ENCODE measurements around the gene FGF14.

The FGF14 gene

GRCh38 chr13:101967781-101968180 lies 434.1 kb downstream of the FGF14 start:
- no peak for DNase-seq

- DNase-seq = no peak
Measured at GRCh38 chr13:101967216-101967615, 434.6 kb downstream of the FGF14 start.

GRCh38 chr13:101965096-101965495 lies 436.8 kb downstream of the FGF14 start:
- no peak for DNase-seq

- no peak for DNase-seq
Measured at GRCh38 chr13:101959016-101959415, 442.8 kb downstream of the FGF14 start.

DNA sequence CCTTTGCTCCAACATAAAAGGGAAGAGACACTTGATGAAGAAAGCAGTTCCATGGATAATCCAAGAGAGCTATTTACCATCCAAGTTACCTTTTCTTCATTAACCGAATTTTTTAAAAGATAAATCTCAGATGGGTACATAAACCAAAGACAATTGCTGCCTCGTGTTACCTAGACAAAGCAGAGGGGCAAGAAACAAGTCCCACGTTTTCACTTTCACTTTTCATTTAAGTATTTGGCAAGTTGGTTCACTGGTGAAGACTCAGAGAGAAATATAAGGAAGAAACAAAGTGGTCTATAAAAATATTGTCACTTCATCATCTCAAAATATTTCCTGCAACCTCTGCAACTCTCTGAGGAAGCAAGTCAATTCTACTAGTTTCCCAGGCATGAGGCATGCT lies 446.1 kb downstream of the FGF14 start:
- no peak for DNase-seq

DNA sequence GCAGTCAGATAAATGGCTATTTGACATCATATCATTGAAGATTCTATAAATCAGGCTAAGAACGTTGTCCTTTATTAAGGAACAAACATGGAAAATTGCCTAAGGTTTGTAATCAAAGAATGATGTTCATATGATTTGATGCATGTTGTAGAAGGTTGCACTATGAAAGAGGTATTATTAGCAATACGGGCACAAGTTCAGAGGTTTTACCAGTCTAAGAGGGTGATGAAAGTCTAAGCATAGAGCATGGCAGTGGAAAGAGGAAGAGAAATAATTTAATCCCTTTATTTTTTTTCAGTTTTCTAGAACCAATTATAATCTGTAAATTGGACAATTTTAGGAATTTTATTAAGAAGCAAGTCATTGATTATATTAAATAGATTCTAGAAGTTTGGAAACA lies 450.7 kb downstream of the FGF14 start:
- DNase-seq = no peak

DNA sequence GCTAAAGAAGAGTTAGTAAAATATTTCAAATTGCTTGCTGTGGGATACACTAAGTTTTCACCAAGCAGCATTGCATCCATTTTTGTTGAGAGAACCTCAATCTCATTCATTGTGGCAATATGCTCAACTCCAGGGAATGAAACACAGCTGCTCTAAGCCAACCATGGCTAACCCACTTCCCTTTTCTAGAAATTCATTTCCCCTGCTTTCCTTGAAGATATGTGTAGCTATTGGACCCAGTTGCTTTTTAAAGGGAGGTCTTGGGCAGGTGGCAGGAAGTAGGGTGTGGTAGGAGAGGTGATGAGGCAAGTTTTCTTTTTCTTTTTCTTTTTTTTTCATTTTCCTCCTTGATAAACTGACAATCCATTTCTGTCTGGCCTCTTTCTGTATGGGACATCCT lies 452.2 kb downstream of the FGF14 start:
- DNase-seq = no peak

DNA sequence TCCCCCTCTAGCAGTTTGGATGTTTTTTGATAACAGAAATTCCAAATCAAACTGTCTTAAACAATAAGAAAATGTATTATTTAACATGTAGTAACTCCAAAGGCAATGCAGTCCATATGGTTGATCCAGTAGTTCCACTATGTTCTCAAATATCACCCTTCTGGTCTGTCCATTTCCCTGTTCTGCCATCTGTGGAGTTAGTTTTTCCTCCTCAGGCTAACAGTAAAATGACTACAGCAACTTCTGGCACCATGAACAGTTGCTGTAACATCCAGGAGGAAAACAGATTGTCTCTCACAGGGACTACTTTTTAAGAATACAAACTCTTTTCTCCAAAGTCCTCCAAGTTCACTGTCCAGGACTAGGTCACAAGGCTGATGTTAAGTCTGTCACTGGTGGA lies 455.4 kb downstream of the FGF14 start:
- DNase-seq = no peak

DNA sequence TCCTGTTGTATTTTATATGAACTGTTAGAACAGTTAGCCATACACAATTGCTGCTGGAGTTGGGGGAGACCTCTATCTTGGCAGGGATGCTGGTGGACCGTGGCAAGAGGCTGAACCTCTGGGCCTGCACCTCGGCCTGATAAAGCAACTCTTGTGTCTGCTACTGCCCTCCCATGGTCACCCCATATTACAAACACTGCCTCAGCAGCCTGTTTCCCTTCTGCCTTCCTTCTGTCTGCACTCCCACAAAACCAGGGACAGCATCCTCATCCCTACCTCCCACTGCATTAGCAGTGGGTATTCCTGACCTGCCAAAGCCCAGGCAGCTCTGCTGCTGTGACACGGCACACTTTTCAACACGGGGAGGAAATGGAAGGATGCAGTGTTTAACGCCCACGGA lies 456.4 kb downstream of the FGF14 start:
- no peak for DNase-seq

- no peak for DNase-seq
Measured at GRCh38 chr13:101944521-101944920, 457.3 kb downstream of the FGF14 start.

DNA sequence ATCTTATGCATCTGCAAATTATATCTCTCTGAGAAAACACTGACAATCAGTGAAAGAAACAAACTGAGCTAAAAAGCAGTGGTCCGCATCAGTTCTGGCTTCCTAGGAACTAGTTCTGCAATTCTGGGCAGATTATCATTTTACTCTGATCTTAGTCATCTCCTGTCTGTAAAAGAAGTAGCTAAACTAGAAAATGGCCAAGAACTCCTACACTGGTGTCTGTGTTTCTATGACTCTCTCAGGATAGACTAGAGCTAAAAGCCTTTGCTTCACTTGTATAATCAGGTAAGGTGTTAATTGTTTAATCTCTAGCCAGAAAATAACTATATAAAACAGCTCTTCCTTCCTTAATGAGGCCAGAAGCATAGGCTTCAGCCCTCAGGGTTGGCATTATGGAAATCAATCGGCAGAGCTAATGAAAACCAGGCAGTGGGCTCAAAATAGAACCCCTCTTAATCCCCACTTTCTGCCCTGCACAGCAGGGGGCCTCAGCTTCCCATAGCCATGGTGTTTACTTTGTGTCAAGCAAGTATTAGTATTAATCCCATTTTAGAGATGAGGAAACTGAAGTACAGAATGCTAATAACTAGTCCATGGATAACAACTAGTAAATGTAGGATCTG lies 459.2 kb downstream of the FGF14 start:
- DNase-seq = peak in 1 of 2 donors; percentile 26

GRCh38 chr13:101942038-101942437 lies 459.8 kb downstream of the FGF14 start:
- peak in 1 of 2 donors; percentile 73 for DNase-seq

DNA sequence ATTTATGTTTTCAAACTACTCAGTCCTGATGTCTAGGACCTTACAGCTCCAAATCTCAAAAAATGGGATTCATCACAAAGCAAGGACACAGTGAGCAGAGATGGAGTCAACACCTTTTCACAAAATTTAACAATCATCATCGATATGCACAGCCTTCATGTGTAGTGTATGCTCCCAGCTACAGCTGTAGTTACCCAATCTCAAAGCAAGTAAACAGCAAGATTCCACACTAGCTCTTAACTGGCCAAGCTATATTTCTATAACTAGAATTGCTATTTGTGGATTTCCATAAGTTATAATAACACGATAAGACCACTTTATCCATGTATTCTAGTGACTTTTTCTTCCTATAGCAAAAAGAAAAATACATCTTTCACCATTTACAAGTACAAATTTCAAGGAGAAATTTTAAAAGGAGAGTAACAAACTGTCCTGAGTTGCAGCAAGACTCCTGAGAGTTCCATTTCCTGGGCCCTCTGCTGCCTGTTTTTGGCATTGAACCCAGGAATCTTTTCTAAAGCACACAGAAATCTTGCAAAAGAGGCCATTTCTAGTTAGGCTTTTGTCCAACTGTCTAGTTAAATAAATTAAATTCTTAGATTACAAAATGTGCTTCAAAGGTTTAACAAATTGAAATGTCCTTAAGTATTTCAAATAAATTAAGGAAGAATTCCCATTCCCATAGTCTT lies 460.6 kb downstream of the FGF14 start:
- DNase-seq = no peak

GRCh38 chr13:101939370-101939769 lies 462.5 kb downstream of the FGF14 start:
- no peak for DNase-seq

GRCh38 chr13:101935828-101936227 lies 466.0 kb downstream of the FGF14 start:
- no peak for DNase-seq

DNA sequence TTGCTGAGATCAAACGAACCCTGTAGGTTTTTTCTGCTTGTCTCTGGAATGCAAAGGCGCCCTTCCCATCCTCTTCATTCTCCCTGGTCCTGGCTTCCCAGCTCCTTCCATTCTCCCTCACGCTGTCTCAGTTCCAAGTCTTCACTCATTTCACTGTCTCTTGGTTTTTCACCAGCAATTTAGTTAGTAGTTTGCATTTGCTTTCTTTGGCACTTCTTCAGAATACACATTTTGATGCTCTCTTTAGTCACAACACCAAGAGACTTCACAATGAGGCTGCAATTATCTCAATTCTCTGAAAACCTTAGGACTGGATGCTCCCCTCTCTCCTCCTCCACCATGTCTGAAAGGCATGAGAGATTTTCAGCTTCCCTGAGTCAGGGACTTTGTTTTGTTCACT lies 470.7 kb downstream of the FGF14 start:
- no peak for DNase-seq

DNA sequence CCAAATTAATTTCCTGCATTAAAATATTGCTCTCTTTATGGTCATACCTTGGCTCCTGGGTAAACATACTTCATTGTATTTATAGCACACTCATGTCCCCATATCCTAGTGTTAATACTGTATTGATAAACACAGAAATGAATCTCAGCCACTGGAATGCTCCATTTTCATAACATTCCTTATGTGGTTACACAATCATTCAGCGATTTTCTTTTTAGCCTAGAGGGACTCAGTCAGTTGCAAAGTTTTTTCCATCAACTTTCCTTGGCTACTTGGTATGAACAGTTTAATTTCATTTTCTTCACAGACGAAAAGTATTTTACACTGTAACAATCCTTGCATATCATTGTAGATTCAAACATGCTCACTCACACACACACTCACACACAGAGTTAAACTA lies 471.5 kb downstream of the FGF14 start:
- DNase-seq = no peak

GRCh38 chr13:101925731-101926130 lies 476.1 kb downstream of the FGF14 start:
- DNase-seq = no peak

DNA sequence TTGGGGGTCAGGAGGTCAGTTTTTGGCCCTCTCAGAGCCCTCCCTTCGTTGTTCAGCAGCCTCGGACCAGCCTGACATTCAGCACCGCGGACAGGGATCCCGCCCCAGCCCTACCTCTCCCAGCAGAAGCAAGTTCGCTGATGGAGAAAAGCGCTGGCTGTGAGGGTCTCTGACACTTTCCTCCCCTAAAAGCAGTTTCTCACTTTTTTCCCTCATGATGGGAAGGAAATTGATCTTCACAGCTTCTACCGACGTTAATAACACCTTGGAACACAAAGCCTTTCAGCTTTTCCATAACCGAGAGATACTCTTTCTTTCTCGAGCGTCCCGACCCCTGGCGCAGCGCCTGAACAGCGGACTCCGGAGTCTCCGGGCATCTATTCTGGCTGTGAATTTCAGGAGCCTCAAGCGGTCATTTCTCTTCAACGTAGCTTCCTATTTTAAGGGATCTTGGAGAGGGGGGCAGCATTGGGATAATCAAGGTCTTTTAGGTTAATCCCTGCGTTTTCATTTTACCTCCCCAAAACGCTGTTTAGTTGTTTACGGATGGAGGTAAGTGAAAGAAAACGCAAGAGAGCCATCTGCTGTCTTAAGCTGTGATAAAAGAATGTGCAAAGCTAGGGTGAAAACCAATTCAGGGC lies 482.2 kb downstream of the FGF14 start:
- no peak for DNase-seq

- DNase-seq = peak in 1 of 2 donors; percentile 40
Measured at GRCh38 chr13:101917833-101918661, 483.8 kb downstream of the FGF14 start.

DNA sequence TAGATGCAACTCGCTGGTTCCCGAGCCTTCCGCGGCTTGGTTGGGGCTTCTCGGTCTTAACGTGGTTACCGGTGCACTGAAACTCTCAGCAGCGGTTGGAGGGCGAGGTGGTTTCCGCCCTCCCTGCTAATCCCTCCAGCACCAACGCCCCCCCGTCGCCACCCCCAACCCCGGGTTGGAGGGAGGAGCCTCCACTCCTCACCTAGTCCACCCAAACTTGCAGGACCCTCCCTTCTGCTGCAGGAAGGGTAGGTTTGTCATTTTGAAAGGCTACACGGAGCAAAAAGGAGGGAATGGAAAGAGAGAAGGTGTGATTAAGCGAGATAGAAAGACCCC lies 484.4 kb downstream of the FGF14 start:
- DNase-seq = no peak

DNA sequence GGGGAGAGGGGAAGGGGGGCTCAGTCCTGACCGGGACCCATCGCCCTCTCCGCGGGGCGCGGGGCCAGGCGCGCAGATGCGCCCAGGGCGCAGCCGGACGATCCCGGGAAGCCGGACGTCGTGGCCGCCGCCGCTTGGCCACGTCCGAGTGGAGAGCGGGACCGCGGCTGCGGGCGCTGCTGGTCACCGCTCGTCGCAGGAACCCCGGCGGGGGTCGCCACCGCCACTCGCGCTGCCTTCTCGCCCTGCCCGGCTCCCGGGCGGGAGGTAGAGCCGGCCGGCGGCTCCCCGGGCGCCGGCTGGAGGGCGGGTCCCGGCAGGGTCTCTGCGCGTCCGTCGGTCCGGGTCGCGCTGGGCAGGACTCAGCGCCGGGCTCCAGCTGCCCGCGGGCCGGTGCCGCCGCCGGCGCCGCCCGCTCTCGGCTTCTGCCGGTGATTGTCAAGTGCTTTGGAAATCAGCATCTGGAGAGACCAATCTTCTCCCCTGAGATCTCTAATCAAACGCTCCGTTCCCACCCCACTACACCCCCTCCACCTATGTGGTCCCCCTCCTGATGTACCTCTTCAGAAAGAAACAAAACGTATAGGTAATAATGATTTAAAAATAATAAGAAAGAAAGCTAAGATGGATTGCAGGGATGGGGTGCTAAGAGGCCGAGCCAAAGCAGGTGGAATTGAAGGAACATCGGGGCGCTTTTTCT lies 484.9 kb downstream of the FGF14 start:
- no peak for DNase-seq

Measured in hippocampal formation (tissue), 2 donors.